Glomerular visceral epithelial cell (primary cell): Measurements from ENCODE around the gene CBFA2T2.
"Not testable (repeated sequence)": the region's sequence is repeated elsewhere in the genome, so short reads cannot be mapped to it uniquely, and the experiment has no call there.

Experiments
- DNase-seq: peaks from one replicate; pipeline ENCODE4 v3.0.0-alpha.2; 2016; ENCODE audit errors: extremely low spot score

The CBFA2T2 gene

GRCh38 chr20:33573268-33573667 is 83.4 kb downstream of the CBFA2T2 start:
- not testable (repeated sequence) for DNase-seq

GRCh38 chr20:33575282-33575681 is 85.4 kb downstream of the CBFA2T2 start:
- DNase-seq = no peak

GRCh38 chr20:33576432-33577125 is 86.7 kb downstream of the CBFA2T2 start:
- no peak for DNase-seq

- no peak for DNase-seq
Observed at GRCh38 chr20:33578510-33578909, 88.6 kb downstream of the CBFA2T2 start.

- DNase-seq = no peak
Observed at GRCh38 chr20:33583143-33583542, 93.2 kb downstream of the CBFA2T2 start.

GRCh38 chr20:33584976-33585375 is 95.1 kb downstream of the CBFA2T2 start:
- DNase-seq = peak; percentile 12

GRCh38 chr20:33585413-33585812 is 95.5 kb downstream of the CBFA2T2 start:
- DNase-seq = no peak

- DNase-seq = no peak
Observed at GRCh38 chr20:33589059-33589458, 99.2 kb downstream of the CBFA2T2 start.

- DNase-seq = not testable (repeated sequence)
Observed at GRCh38 chr20:33591901-33592300, 102.0 kb downstream of the CBFA2T2 start.

GRCh38 chr20:33594743-33595142 is 104.8 kb downstream of the CBFA2T2 start:
- DNase-seq = no peak

- no peak for DNase-seq
Observed at GRCh38 chr20:33600414-33600813, 110.5 kb downstream of the CBFA2T2 start.

- no peak for DNase-seq
Observed at GRCh38 chr20:33600981-33601380, 111.1 kb downstream of the CBFA2T2 start.

- no peak for DNase-seq
Observed at GRCh38 chr20:33601861-33602260, 112.0 kb downstream of the CBFA2T2 start.

- DNase-seq = no peak
Observed at GRCh38 chr20:33602826-33603590, 113.1 kb downstream of the CBFA2T2 start.

GRCh38 chr20:33604084-33604990 is 114.4 kb downstream of the CBFA2T2 start:
- no peak for DNase-seq

GRCh38 chr20:33604991-33605370 is 115.1 kb downstream of the CBFA2T2 start:
- no peak for DNase-seq

GRCh38 chr20:33606118-33606771 is 116.3 kb downstream of the CBFA2T2 start:
- DNase-seq = no peak

- no peak for DNase-seq
Observed at GRCh38 chr20:33609504-33609903, 119.6 kb downstream of the CBFA2T2 start.

- DNase-seq = no peak
Observed at GRCh38 chr20:33611106-33611505, 121.2 kb downstream of the CBFA2T2 start.

- DNase-seq = no peak
Observed at GRCh38 chr20:33612001-33612400, 122.1 kb downstream of the CBFA2T2 start.

GRCh38 chr20:33621717-33622400 is 132.0 kb downstream of the CBFA2T2 start:
- no peak for DNase-seq
